ENCODE data around the gene RNF224. TPM values are rescaled to one million over a fixed set of nuclear protein-coding genes. Genes with fewer than 3 reads are reported as not detected.

The RNF224 gene
- total RNA-seq, 1 experiment from 2014 or later, result 0.27 TPM

GRCh38 chr9:137178939-137179630 lies 48.2 kb upstream of the RNF224 start:
- ChIA-PET CTCF (interaction anchor here (0.6 kb wide), 2 partner anchors 11 to 133 kb away, joined by 3 to 4 read pairs; no protein-coding TSS in a partner anchor), POLR2A (no interaction called here)
- Histone ChIP-seq H3K27me3 (replicated peaks; ENCODE audit: control insufficient read depth, insufficient read depth, low read length) (no peaks in the 10 kb centered on the region), H3K4me3 (ENCODE audit: low read depth, low read length) (no peak overlapping the region), H3K36me3 (ENCODE audit: control insufficient read depth, insufficient read depth, low read length) (peaks cover 1% of the 10 kb centered on the region; the same call in 1 of the 2 replicates), H3K9me3 (no peaks in the 10 kb centered on the region), H3K4me1 (0 out of 2 replicates have a peak, but pooled peaks cover 3% of the 10 kb centered on the region)
- peaks cover 47% of the 10 kb centered on the region for H3K36me3 Mint-ChIP-seq (ENCODE audit: insufficient read depth, unreplicated experiment)
- H3K4me3 Mint-ChIP-seq (ENCODE audit: unreplicated experiment), result no peak overlapping the region
- intact Hi-C loops (cut with micrococcal nuclease; ENCODE audit: unreplicated experiment), result no loop called here
- no peaks in the 10 kb centered on the region for H3K4me1 Mint-ChIP-seq (ENCODE audit: low read depth, unreplicated experiment)
- no TSS peak for BruUV-seq (replicated peaks)
- no peak for TF ChIP-seq CTCF (IDR thresholded peaks at IDR 0.05; ENCODE audit: insufficient read depth in 1 of 2, low read depth in 1 of 2, low read length in 1 of 2, severe bottlenecking in 1 of 2, unreplicated experiment in 1 of 2)
- H3K9me3 Mint-ChIP-seq (ENCODE audit: unreplicated experiment), result no peaks in the 10 kb centered on the region
- H3K27ac Mint-ChIP-seq (ENCODE audit: unreplicated experiment), result no peak overlapping the region
- DNase-seq, result no peak
- no peaks in the 10 kb centered on the region for H3K27me3 Mint-ChIP-seq (ENCODE audit: insufficient read depth, unreplicated experiment)

- H3K36me3 Mint-ChIP-seq (ENCODE audit: insufficient read depth, unreplicated experiment), result peaks cover 47% of the 10 kb centered on the region
- H3K36me3 ChIP-seq (ENCODE audit: control insufficient read depth, insufficient read depth, low read length), result peaks cover 1% of the 10 kb centered on the region; the same call in 1 of the 2 replicates
- no peaks in the 10 kb centered on the region for H3K27me3 ChIP-seq (replicated peaks; ENCODE audit: control insufficient read depth, insufficient read depth, low read length)
- no peak overlapping the region for H3K4me3 ChIP-seq (ENCODE audit: low read depth, low read length)
- no TSS peak for BruUV-seq (replicated peaks)
- DNase-seq, result no peak
- intact Hi-C loops (cut with micrococcal nuclease; ENCODE audit: unreplicated experiment), result no loop called here
- H3K4me3 Mint-ChIP-seq (ENCODE audit: unreplicated experiment), result no peak overlapping the region
- H3K4me1 Mint-ChIP-seq (ENCODE audit: low read depth, unreplicated experiment), result no peaks in the 10 kb centered on the region
- no peak for TF ChIP-seq CTCF (IDR thresholded peaks at IDR 0.05; ENCODE audit: insufficient read depth in 1 of 2, low read depth in 1 of 2, low read length in 1 of 2, severe bottlenecking in 1 of 2, unreplicated experiment in 1 of 2)
- CTCF ChIA-PET, result no interaction called here
- H3K9me3 ChIP-seq, result no peaks in the 10 kb centered on the region
- 0 out of 2 replicates have a peak, but pooled peaks cover 3% of the 10 kb centered on the region for H3K4me1 ChIP-seq
- no peaks in the 10 kb centered on the region for H3K27me3 Mint-ChIP-seq (ENCODE audit: insufficient read depth, unreplicated experiment)
- POLR2A ChIA-PET, result no interaction called here
- H3K27ac Mint-ChIP-seq (ENCODE audit: unreplicated experiment), result no peak overlapping the region
- no peaks in the 10 kb centered on the region for H3K9me3 Mint-ChIP-seq (ENCODE audit: unreplicated experiment)
Observed at GRCh38 chr9:137179761-137180160, 47.5 kb upstream of the RNF224 start.

GRCh38 chr9:137180491-137180890 lies 46.8 kb upstream of the RNF224 start:
- no TSS peak for BruUV-seq (replicated peaks)
- POLR2A ChIA-PET, result no interaction called here

More at GRCh38 chr9:137180491-137180890, 46.8 kb upstream of the RNF224 start:
- H3K36me3 ChIP-seq (ENCODE audit: control insufficient read depth, insufficient read depth, low read length), result peaks cover 1% of the 10 kb centered on the region
- no peak overlapping the region for H3K27ac Mint-ChIP-seq (ENCODE audit: unreplicated experiment)
- H3K4me3 ChIP-seq (ENCODE audit: low read depth, low read length), result no peak overlapping the region
- no peaks in the 10 kb centered on the region for H3K4me1 ChIP-seq
- H3K4me3 Mint-ChIP-seq (ENCODE audit: unreplicated experiment), result no peak overlapping the region
- H3K27me3 ChIP-seq (replicated peaks; ENCODE audit: control insufficient read depth, insufficient read depth, low read length), result no peaks in the 10 kb centered on the region
- H3K4me1 Mint-ChIP-seq (ENCODE audit: low read depth, unreplicated experiment), result no peaks in the 10 kb centered on the region
- no peak for TF ChIP-seq CTCF (IDR thresholded peaks at IDR 0.05; ENCODE audit: insufficient read depth in 1 of 2, low read depth in 1 of 2, low read length in 1 of 2, severe bottlenecking in 1 of 2, unreplicated experiment in 1 of 2)
- CTCF ChIA-PET, result interaction anchor here (0.6 kb wide), 1 partner anchor 29 kb away, joined by 5 read pairs; no protein-coding TSS in a partner anchor
- DNase-seq, result no peak
- H3K27me3 Mint-ChIP-seq (ENCODE audit: insufficient read depth, unreplicated experiment), result no peaks in the 10 kb centered on the region
- H3K9me3 Mint-ChIP-seq (ENCODE audit: unreplicated experiment), result no peaks in the 10 kb centered on the region
- H3K9me3 ChIP-seq, result no peaks in the 10 kb centered on the region
- H3K36me3 Mint-ChIP-seq (ENCODE audit: insufficient read depth, unreplicated experiment), result peaks cover 42% of the 10 kb centered on the region
- intact Hi-C loops (cut with micrococcal nuclease; ENCODE audit: unreplicated experiment), result no loop called here

Measured in Caco-2 (cell line).